Measurements from ENCODE around the gene ZNF438.
"Not testable (repeated sequence)": the region's sequence is repeated elsewhere in the genome, so short reads cannot be mapped to it uniquely, and the experiment has no call there.

The ZNF438 gene

GRCh38 chr10:31039006-31039405 lies 7.3 kb upstream of the ZNF438 start:
- not testable (repeated sequence) for DNase-seq

DNA sequence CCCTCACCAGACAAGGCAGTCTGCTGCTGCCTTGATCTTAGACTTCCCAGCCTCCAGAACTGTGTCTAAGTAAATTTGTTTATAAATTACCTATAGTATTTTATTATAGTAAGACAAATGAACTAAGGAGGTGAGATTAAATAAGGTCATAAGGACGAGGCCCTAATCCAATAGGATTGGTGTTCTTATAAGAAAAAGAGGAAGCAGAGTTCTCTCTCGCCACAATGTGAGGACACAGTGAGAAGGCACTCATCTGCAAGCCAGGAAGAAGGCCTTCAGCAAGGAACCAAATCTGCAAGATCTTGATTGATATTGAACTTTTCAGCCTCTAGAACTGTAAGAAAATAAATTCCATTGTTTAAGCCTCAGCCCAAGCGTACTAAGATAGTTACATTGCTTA lies 6.1 kb upstream of the ZNF438 start:
- DNase-seq: no peak

GRCh38 chr10:31036209-31036608 lies 4.5 kb upstream of the ZNF438 start:
- DNase-seq: no peak

DNA sequence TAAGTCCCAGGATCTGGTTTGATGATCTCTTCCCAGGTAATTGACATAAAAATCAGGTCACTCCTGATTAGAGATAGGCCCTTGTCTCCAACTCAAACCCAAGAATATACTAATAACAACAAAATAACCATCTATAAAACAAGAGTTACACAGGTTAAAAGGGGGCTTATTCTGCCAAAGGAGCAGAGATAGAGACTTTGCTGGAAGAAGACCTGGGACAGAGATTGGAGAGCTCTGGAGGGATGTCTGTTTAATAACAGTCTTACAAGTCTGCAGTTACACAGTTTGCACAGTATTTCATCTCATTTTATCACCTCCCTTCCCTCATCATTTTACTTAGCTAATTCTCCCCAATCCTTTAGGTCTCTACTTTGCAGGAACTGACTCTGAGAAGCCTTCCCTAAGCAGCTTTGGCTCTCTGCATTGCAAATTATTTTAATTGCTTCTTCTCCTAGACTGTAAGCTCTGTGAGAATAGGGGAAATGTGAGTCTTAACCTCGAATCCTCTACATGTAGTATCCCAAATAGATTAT lies 3.7 kb upstream of the ZNF438 start:
- no peak for DNase-seq

GRCh38 chr10:31034098-31034909 lies 2.6 kb upstream of the ZNF438 start:
- DNase-seq: no peak

DNA sequence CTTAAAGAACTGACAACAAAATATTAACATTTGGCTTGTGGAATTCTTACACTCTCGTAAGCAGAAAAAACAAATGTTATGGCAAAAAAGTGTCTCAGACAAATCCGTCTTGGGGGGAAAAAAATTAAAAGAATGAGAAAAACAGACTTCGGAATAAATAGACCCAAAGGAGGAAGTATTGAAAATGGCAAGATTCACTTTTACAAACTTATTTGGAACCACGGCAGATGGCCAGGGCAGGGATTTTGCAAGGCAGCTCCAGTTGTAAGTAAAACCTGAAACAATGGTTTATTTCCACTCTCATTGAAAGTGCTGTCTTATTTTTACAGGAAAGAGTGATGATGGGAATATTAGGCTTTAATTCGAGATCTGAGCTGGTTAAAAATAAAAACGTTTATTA lies 1.5 kb upstream of the ZNF438 start:
- no peak for DNase-seq

DNA sequence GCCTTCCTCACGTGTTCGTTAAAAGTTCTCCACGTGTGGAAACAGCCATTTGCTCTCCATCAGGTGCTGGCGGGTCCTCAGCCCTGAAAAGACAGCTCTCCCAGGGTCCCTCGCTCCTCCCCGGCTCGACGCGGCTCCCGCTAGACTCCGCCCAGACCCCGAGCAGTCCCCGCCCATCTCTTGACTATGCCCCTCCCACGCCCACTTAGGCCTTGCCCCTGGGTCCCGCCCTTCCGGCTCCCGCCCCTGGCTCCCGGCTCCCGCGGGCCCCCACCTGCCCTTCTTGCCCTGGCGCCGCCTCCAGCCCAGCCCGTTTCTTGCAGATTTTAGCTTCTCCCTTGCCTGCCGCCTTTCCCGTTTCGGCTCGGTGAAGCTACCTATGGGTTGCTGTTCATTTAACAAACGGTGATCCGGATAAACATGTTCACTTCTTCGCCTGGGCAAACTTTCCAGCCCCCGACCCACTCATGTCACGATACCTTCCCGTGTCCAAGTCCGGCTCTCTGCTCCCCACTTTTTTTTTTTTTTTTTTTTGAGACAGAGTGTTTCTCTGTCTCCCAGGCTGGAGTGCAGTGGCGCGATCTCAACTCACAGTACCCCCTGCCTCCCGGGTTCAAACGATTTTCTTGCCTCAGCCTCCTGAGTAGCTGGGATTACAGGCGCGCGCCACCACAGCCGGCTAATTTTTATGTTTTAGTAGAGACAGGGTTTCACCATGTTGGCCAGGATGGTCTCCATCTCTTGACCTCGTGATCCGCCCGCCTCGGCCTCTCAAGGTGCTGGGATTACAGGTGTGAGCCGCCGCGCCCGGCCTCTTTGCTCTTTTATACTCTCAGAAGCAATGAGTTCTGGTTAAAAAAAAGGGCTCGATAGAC lies 830 bp upstream of the ZNF438 start:
- DNase-seq: peak; percentile 90

- DNase-seq: no peak
These were observed 484 bp downstream of the ZNF438 start for GRCh38 chr10:31031205-31031557.

- no peak for DNase-seq
These were observed 865 bp downstream of the ZNF438 start for GRCh38 chr10:31030800-31031199.

DNA sequence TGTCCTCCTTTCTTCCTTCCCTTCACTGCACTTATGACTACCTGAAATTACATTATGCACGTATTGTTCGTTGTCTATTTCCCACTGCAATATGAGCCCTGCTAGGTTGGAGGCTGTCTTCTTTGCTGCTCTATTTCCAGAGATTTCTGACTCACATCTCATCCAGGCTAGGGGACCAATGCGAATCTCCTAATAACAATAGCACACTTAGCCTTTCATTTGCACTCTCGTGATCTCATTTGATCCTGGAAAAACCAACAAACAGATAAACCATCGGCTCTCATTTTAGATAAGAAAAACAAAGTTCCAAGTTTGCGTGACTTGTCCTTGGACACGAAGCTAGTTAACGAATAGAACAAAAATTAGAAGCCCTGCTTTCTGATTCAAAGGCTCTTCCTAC lies 1.4 kb downstream of the ZNF438 start:
- no peak for DNase-seq

DNA sequence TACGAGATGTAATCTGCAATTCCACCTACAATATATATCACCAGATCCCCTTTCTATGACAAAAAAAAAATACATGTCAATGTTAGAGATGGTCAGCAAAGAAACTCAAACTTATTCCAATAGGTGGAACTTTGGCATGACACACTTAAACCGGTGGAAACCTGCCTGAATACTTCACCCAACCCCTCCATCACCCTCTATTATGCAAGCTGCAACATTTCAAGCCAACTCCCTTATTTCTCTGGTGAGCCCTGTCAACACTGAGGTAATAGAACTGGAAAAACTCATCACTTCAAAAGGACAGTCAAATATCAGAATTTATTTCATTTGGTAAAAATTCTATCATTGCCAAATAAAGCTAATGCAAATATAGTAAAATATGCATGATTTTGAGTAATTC lies 3.6 kb downstream of the ZNF438 start:
- no peak for DNase-seq

- not testable (repeated sequence) for DNase-seq
These were observed 5.4 kb downstream of the ZNF438 start for GRCh38 chr10:31026279-31026678.

- no peak for DNase-seq
These were observed 6.5 kb downstream of the ZNF438 start for GRCh38 chr10:31025142-31025541.

DNA sequence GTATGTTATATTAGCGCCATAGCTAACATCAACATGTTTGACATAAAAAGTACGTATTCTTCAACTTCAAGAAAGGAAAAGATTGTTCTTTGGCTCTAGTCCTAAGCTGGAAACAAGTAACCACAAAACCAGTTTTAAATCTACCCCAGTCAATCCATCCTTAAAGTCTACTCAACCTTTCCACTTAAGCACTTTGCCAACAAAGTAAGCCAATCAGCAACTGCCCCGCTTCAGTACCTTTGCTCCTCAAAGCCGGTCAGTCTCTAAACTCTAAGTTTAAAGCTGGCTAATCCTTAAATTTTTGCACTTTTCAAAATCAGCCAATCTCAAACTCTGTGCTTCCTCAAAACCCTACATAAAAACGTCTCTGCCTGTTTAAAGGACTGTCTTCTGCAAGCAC lies 8.1 kb downstream of the ZNF438 start:
- DNase-seq: no peak

DNA sequence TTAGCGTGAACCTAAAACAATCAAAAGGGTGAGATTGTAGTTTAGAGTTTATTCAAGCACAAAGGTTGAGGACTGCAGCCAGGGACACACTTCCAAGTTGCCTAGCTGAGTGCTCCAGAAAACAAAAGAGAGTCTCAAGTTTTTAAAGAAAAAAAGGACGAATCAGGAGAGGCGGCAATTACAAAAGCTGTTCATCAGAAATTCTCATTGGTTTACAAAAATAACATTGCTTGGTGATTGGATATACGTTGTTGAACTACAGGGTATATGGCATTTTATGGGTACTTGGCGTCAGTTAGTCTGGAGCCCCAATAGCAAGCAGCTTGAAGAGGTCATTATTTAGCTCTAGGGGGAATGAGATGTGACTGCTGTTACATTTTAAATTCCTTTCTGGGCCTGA lies 11.5 kb downstream of the ZNF438 start:
- DNase-seq: no peak

DNA sequence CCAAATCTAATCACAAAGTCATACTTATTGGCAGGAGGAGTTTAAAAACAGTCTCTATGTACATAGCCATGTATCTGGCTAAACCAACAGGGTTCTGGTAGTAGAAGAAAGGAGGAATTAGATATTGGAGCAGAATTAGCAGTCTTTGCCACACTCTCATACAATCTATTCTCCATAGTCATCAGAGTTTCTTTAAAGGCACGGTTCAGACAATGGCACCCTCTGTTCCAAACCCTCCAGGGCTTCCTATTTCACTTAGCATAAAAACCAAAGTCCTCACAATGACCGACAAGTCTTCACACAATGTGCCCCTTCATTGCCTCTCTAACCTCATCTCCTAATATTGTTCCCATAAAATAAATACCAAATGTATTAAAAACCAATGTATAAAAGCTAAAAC lies 12.7 kb downstream of the ZNF438 start:
- no peak for DNase-seq

DNA sequence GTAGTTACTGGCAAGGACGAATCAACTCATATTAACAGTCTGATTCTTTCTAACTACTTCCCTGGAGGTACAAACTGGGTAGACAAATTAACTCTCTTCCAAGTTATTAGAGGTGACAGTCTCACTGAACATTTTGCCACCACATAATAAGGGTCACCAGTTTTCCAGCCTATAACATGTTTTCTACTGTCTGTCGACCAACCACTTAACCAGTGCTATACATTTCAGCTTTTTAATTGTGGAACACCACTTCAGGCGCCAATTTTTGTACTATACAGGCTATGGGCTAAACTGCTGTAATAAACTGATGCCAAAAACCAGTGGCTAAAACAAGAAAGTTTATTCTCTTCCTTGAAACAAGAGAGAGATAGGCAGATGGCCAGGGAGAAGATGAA lies 13.3 kb downstream of the ZNF438 start:
- no peak for DNase-seq

DNA sequence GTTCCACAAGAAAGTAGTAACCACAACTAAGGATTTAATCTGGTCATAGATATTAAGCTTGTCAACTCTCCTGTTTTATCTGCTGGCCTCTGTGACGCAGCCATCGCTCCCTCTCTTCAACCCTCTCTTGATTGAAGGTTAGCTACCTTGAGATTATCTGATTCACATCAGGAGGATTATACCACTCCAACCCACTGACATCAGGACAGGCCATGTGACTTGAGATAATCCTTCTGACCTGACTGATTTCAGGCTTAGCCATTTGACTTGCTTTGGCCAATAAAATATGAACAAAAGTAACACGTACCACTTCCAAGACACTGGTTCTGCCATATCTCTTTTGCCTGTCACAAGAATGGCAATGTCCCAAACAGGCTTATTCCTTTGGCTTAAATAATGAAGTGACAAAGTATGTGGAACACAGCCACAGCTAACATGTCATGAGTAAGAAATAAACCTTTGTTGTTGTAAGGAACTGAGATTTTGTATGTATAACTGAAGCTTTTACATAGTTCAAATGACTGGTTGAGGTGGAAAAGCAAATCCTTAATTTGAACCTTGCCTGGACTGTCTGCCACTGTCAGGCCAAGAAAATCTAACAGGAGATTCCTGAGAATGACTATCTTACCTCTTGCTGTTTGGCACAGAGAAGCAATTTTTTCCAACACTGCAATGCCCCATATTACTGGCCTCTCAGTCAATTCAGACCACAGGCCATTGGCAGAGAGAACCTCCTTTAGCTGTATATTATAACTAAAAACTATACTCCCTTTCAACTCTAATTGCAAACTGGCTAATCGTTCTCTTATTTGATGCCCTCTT lies 13.9 kb downstream of the ZNF438 start:
- no peak for DNase-seq

DNA sequence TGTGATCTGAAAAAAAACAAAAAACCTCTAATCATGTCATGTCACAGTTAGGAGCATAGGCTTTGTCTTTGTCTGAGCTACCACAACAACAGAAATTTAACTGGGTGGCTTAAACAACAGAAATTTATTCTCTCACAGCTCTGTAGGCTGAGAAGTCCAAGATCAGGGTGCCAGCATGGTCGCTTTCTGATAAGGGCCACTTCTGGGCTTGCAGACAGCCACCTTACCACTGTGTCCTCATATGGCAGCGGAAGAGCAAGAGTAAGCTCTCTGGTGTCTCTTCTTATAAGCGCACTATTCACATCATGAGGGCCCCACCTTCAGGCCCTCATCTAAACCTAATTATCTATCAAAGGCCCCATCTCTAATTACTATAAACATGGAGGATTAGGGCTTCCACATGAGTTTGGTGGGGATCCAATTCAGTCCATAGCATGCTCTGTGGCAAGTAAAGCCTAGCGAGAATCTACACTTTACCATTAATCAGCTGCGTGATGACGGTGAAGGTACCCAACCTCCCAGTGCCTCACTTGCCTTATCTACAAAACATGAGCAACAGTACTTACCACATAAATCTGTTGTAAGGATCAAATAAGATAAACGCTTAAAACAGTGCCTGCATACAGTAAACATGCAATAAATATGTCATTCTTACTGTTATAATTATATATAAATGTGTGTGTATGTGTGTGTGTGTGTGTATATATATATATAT lies 17.3 kb downstream of the ZNF438 start:
- DNase-seq: no peak

DNA sequence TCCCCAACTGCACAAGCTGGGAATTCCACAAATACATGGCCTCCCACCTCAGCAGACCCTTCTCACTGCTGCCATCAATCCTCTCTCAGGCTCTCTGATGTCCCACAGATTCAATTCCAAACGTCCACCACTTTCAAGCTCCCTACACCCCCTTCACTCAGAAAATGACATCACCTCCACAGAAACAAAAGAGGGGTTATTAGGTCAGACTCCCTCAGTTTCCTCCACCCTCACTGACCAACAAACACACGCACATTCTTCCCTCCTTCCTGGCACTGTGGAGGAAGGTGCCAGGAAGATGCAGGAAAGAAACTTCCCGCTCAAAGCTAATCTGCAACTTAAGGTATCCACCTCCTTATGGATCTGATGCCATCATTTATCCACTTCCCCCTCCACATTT lies 18.3 kb downstream of the ZNF438 start:
- DNase-seq: no peak

- no peak for DNase-seq
These were observed 20.0 kb downstream of the ZNF438 start for GRCh38 chr10:31011665-31012022.

DNA sequence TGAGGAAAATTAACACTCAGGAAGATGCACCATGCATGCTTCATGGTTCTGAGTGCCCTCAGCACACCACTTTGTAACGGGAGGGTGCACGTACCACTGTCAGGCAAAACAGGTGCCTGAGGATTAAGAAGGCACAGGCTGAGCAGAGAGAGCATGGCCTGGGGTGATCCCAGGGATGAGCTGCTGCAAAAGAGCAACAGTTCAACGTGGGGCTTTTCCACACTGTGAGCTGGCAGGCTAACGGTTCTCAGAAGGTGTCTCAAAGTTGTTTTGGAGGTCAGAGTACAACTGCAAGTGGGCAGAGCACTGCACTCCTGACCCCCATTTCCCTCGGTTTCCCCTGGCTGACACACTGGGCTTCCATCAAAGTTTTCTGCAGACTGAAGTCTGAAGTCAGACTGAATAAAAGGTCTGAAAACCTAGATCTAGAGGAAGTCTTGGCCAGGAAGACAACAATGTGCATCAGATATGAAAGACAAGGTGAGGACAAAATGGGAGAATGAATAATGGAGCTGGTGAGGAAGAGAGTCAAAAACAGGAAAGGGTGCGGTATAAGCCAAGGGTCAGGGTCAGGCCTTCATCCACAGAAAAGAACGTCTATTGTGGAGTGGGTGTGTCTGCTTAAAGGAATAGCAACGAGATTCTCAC lies 20.5 kb downstream of the ZNF438 start:
- DNase-seq: no peak

Data from NCI-H774 (cell line).